Mucosa of rectum (tissue), 2 donors: Measurements from ENCODE around the gene OCA2.
"Not testable (repeated sequence)": the region's sequence is repeated elsewhere in the genome, so short reads cannot be mapped to it uniquely, and the experiment has no call there.

ENCODE experiments used
- H3K27ac ChIP-seq, 2 donors: one replicate each; pipeline ENCODE4 v1.7.0; 2013; ENCODE audit warnings: inconsistent platforms in 2 of 2, low read depth in 2 of 2, low read length in 2 of 2
- H3K27me3 ChIP-seq, 2 donors: one replicate each; pipeline ENCODE4 v1.7.0; 2013; ENCODE audit warnings: low read length in 2 of 2; ENCODE audit not compliant: control insufficient read depth in 2 of 2, insufficient read depth in 2 of 2
- H3K36me3 ChIP-seq, 2 donors: one replicate each; pipeline ENCODE4 v1.7.0; 2013; ENCODE audit warnings: low read length in 2 of 2; ENCODE audit not compliant: control insufficient read depth in 2 of 2, insufficient read depth in 2 of 2
- H3K4me1 ChIP-seq, 2 donors: one replicate each; pipeline ENCODE4 v1.7.0; 2013; ENCODE audit warnings: low read length in 2 of 2, mild to moderate bottlenecking in 1 of 2; ENCODE audit not compliant: control insufficient read depth in 2 of 2, insufficient read depth in 2 of 2
- H3K4me3 ChIP-seq, 2 donors: one replicate each; pipeline ENCODE4 v1.7.0; 2013; ENCODE audit warnings: low read length in 2 of 2
- H3K9ac ChIP-seq, 2 donors: one replicate each; pipeline ENCODE4 v1.7.0; 2013; ENCODE audit warnings: low read length in 2 of 2, low read depth in 1 of 2, mild to moderate bottlenecking in 1 of 2
- H3K9me3 ChIP-seq, 2 donors: one replicate each; pipeline ENCODE4 v1.7.0; 2013; ENCODE audit warnings: low read length in 2 of 2; ENCODE audit not compliant: control insufficient read depth in 2 of 2
- donor health status: healthy.
- donor health status: Normal muscosa, but diverticular disease.

OCA2 gene

GRCh38 chr15:27730868-27731267 lies 368.2 kb downstream of the OCA2 start:
- H3K4me3 ChIP-seq, result no peak overlapping the region
- no peaks in the 10 kb centered on the region for H3K27me3 ChIP-seq
- peaks cover 0 to 8% of the 10 kb centered on the region in 2 donors for H3K9me3 ChIP-seq
- H3K36me3 ChIP-seq, result no peaks in the 10 kb centered on the region
- no peaks in the 10 kb centered on the region for H3K4me1 ChIP-seq
- no peak overlapping the region for H3K9ac ChIP-seq
- H3K27ac ChIP-seq, result no peak overlapping the region

DNA sequence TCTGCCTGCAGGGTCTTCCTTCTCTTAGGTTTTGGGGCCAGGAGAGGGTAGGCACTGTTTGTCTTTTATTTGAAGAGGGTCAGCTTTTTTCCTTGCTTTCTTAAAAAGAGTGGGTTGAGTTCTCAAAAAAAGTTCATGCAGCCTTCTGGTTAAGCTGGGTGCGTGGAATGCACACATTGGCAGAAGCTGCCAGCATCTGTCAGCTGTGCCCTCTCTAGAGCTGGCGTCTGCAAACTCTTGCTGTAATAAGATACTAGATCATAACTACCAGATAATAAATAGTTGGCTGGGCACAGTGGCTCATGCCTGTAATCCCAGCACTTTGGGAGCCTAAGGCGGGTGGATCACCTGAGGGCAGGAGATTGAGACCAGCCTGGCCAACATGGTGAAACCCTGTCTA lies 373.4 kb downstream of the OCA2 start:
- Histone ChIP-seq H3K9ac (no peak overlapping the region), H3K9me3 (peaks cover 0 to 6% of the 10 kb centered on the region in 2 donors)

DNA sequence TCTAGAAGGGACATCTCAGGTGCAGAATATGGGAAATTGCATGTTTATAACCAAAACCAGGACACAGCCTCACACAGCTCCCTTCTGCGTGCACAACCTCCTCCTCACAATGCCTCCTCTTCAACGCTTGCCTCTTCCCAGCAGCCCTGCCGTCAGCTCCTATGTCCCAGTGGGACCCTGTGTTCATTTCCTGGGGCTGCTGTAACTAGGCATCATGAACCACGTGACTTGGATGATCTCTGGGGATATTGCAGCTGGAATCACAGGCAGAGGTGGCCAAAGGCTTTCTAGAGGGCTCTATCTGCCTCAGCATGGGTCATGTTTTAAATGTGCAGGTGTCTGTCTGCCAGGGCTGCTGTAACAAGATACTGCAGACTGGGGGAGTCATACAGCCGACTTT lies 375.3 kb downstream of the OCA2 start:
- Histone ChIP-seq H3K9ac (no peak overlapping the region), H3K4me1 (no peaks in the 10 kb centered on the region), H3K36me3 (no peaks in the 10 kb centered on the region), H3K9me3 (peaks cover 0 to 2% of the 10 kb centered on the region in 2 donors), H3K27ac (no peak overlapping the region), H3K27me3 (no peaks in the 10 kb centered on the region), H3K4me3 (no peak overlapping the region)

More for the DNA sequence above, 373.4 kb downstream of the OCA2 start:
- Histone ChIP-seq H3K27me3 (no peaks in the 10 kb centered on the region), H3K36me3 (no peaks in the 10 kb centered on the region), H3K27ac (no peak overlapping the region), H3K4me1 (no peaks in the 10 kb centered on the region), H3K4me3 (no peak overlapping the region)

- Histone ChIP-seq H3K9ac (no peak overlapping the region), H3K9me3 (peaks cover 0 to 8% of the 10 kb centered on the region in 2 donors), H3K27ac (no peak overlapping the region), H3K27me3 (no peaks in the 10 kb centered on the region), H3K36me3 (no peaks in the 10 kb centered on the region), H3K4me1 (no peaks in the 10 kb centered on the region), H3K4me3 (no peak overlapping the region)
These were observed 377.0 kb downstream of the OCA2 start for GRCh38 chr15:27722102-27722501.

GRCh38 chr15:27714675-27715074 lies 384.4 kb downstream of the OCA2 start:
- H3K9me3 ChIP-seq, result peaks cover 9 to 13% of the 10 kb centered on the region in 2 donors

DNA sequence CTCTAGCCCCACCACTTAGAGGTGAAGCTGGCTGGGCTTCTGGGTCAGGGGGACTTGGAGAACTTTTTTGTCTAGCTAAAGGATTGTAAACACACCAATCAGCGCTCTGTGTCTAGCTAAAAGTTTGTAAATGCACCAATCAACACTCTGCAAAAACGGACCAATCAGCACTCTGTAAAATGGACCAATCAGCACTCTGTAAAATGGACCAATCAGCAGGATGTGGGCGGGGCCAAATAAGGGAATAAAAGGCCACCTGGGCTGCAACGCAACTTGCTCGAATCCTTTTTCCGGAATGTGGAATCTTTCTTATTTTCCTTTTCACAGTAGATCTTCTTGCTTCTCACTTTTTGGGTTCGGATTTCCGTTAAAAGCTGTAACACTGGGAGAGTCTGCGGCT lies 385.3 kb downstream of the OCA2 start:
- not testable (repeated sequence) for H3K27ac ChIP-seq, H3K27me3 ChIP-seq, H3K4me3 ChIP-seq, H3K36me3 ChIP-seq, H3K9ac ChIP-seq, H3K4me1 ChIP-seq
- peaks cover 9 to 13% of the 10 kb centered on the region in 2 donors for H3K9me3 ChIP-seq

More at GRCh38 chr15:27714675-27715074, 384.4 kb downstream of the OCA2 start:
- Histone ChIP-seq H3K4me3 (no peak overlapping the region), H3K4me1 (no peaks in the 10 kb centered on the region), H3K36me3 (no peaks in the 10 kb centered on the region), H3K9ac (no peak overlapping the region), H3K27ac (no peak overlapping the region), H3K27me3 (no peaks in the 10 kb centered on the region)

DNA sequence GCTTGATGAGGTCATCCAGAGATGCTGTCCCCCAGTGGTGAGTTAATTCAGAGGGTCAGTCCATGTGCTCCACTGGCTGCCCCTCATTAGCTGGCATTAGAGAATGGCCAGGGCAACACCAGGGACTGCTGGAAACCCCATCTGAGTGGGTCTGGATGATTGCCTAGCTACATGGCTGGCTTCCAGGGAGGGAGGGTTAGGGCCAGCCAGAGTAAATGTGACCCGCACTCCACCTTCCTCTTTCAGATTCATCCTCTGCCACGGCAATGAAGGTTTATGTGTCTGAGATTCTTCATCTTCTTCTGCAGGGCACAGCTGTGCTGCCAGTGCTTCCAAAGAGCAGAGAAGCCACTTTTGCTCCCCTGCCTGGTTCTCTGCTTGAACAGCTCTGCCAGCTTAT lies 391.9 kb downstream of the OCA2 start:
- Histone ChIP-seq H3K27me3 (no peaks in the 10 kb centered on the region), H3K9ac (no peak overlapping the region), H3K4me3 (no peak overlapping the region), H3K9me3 (peaks cover 5 to 12% of the 10 kb centered on the region in 2 donors), H3K36me3 (no peaks in the 10 kb centered on the region), H3K4me1 (no peaks in the 10 kb centered on the region), H3K27ac (no peak overlapping the region)

DNA sequence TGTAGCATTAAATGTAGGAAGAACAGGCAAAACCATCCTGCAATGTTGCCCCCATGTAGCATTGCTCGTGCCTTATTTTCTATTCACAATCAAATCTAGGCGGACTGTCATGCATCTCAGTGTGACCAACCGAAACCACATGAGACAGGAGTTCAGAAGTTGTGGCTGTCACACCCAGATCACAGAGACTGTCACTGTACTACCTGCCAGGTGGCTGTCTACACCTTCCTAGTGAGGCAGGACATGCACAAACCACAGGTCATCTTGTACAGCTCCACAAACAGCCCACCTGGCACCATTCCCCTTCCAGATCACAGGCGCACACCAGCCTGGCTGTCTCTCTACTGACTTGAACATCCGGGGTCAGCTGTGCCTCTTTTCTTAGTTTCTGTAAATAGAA lies 392.8 kb downstream of the OCA2 start:
- no peaks in the 10 kb centered on the region for H3K4me1 ChIP-seq
- no peak overlapping the region for H3K4me3 ChIP-seq
- H3K9ac ChIP-seq, result no peak overlapping the region
- H3K9me3 ChIP-seq, result peaks cover 5 to 7% of the 10 kb centered on the region in 2 donors
- H3K27me3 ChIP-seq, result no peaks in the 10 kb centered on the region
- no peaks in the 10 kb centered on the region for H3K36me3 ChIP-seq
- H3K27ac ChIP-seq, result no peak overlapping the region

GRCh38 chr15:27705056-27705455 lies 394.1 kb downstream of the OCA2 start:
- Histone ChIP-seq H3K9me3 (peaks cover 5 to 7% of the 10 kb centered on the region in 2 donors), H3K36me3 (no peaks in the 10 kb centered on the region), H3K4me1 (no peaks in the 10 kb centered on the region), H3K27ac (no peak overlapping the region), H3K27me3 (no peaks in the 10 kb centered on the region), H3K4me3 (no peak overlapping the region), H3K9ac (no peak overlapping the region)
